MG63 (cell line): ENCODE measurements around the gene DHX32. TPM values are rescaled to one million over a fixed set of nuclear protein-coding genes. Genes with fewer than 3 reads are reported as not detected.

Source experiments
- DNase-seq: peaks from one replicate; pipeline ENCODE4 v3.0.0-alpha.2; 2020
- H3K27me3 ChIP-seq: fragments of 250-450 bp; sonication (Bioruptor Pico); 2 replicates; pipeline ENCODE4 v1.5.1; 2020; ENCODE audit warnings: mild to moderate bottlenecking, moderate library complexity
- H3K36me3 ChIP-seq: fragments of 250-450 bp; sonication (Bioruptor Pico); 2 replicates; pipeline ENCODE4 v1.5.1; 2020; ENCODE audit warnings: mild to moderate bottlenecking, moderate library complexity
- H3K4me3 ChIP-seq: fragments of 250-450 bp; sonication (Bioruptor Pico); 2 replicates; pipeline ENCODE4 v1.5.1; 2020; ENCODE audit warnings: mild to moderate bottlenecking, moderate library complexity
- H3K9me3 ChIP-seq: fragments of 250-450 bp; sonication (Bioruptor Pico); 2 replicates; pipeline ENCODE4 v1.5.1; 2020; ENCODE audit warnings: mild to moderate bottlenecking, moderate library complexity
- total RNA-seq: library from RNA; depleted of rRNA; stranded (reverse); fragments of >200 nt; shearing (Covaris generic); gene quantifications from 2 replicates; pipeline ENCODE4 v1.2.3, GENCODE V29; 2014; ENCODE audit warnings: low replicate concordance

Gene DHX32
- total RNA-seq, 1 experiment from 2014 or later: 29.6 TPM

DNA sequence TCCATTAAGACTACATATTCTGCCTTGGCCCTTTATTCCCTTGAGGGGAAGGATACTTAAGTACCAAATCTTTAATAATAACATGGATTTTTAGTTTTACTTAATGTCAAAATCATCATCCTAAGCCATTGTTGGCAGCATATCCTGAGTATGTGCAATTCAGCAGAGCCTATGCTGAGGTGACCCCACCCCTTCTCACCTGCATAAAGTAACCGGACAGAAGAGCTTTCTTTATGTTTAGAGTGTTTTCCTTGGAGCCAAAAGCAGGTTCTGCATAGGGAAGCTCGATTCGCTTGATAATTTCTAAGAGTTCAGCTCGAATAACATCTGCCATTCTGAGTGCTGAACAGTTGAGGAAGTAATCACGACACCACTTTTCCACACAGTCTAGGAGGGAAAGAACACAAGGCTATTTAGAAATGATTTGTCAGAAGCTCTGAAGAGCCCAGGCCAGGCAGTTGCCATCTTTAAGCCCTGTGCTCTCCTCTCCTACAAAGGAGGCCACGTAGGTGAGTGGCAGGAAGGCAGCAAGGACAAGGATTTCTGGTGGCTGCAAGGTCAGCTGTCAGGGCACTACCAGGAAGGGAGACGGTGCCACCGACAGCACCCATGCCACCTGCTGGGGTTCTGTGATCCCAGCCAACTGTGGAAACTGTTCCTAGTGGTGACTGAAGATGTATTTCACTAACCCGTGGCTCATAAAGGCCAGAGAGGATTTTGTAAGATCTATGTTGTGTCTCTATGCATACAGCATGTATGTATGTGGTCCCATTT is 42.1 kb downstream of the DHX32 start:
- H3K36me3 ChIP-seq: peaks cover 65% of the 10 kb centered on the region

DNA sequence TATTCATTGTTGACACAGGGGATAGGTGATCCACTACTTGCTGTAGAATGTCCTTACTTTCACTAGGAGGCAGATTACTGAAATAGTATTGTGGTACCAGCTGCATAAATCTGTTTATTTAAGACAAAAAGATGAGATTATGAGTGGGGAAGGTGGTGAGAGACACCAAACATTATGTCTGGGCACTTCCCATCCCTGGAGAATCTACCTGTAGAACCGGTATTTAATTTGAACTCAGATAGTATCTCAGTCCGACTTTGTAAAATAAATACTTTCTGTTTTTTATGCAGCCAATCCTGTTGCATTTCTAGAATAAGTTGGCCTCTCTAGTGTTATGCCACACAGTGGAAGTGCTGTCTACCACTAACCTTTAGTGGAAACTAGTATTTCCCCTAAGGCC is 44.3 kb downstream of the DHX32 start:
- DNase-seq: no peak
- H3K9me3 ChIP-seq: no peaks in the 10 kb centered on the region
- H3K27me3 ChIP-seq: no peaks in the 10 kb centered on the region
- peaks cover 78% of the 10 kb centered on the region for H3K36me3 ChIP-seq
- no peak overlapping the region for H3K4me3 ChIP-seq

More for the DNA sequence above, 42.1 kb downstream of the DHX32 start:
- Histone ChIP-seq H3K4me3 (no peak overlapping the region), H3K27me3 (no peaks in the 10 kb centered on the region), H3K9me3 (no peaks in the 10 kb centered on the region)
- DNase-seq: no peak

DNA sequence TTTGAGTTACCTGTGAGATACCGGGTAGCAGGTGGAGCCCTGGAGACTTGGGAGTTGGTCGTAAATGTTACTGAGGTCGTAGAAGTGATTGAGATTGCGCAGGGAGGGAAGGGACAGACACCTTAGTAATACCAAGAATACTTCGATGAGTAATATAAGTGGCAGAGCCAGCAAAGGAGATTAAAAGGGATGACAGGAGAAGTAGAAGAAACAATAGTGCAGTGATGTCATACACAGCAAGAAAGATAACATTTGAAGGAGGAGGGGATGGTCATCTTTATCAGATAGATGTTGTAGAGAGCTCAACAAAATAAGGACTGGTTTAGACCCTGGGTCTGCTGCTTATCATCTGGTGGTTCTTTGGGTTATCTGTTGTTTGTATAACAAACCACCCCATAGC is 52.8 kb downstream of the DHX32 start:
- no peak for DNase-seq
- no peaks in the 10 kb centered on the region for H3K9me3 ChIP-seq
- no peak overlapping the region for H3K4me3 ChIP-seq
- no peaks in the 10 kb centered on the region for H3K27me3 ChIP-seq
- H3K36me3 ChIP-seq: peaks cover 75% of the 10 kb centered on the region

DNA sequence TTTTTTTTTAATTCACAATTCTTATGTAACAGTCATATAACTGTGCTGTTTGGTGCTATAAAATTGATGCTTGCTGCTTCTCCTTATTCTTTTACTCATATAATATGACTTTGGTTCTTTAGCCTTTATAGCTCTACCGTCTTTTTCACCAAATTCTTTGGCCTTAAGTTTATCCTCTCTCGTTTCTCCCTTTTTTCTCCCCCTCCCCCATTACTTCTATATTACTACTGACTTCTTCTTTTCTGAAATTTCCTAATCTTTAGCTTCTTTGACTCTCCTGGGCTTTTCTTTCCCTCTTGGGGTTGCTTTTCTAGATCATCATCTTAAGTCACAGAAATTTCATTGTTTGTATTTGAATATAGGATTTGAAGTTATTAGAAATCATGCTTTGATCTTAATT is 54.0 kb downstream of the DHX32 start:
- H3K4me3 ChIP-seq: no peak overlapping the region
- no peak for DNase-seq
- no peaks in the 10 kb centered on the region for H3K27me3 ChIP-seq
- H3K36me3 ChIP-seq: peaks cover 67% of the 10 kb centered on the region
- H3K9me3 ChIP-seq: no peaks in the 10 kb centered on the region

DNA sequence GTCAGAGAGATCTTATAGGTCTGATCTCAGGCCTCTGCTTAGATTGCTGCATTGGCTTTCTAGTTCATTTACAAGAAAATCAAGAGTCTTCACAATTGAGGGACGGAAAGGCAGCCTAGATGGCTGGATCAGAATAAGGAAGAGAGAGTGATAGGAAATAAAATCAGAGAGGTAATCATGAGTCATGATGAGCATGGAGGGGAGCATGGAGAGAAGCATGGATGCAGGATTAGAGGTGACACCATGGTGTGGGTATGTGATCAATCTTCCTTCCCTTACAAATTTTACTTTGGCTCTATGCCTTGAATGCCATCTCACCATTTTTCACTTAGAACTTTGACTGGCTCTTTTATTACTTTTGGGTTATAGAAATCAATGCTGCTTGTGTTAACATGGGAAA is 56.4 kb downstream of the DHX32 start:
- Histone ChIP-seq H3K4me3 (peak overlapping the region; percentile 100), H3K36me3 (peaks cover 47% of the 10 kb centered on the region), H3K9me3 (no peaks in the 10 kb centered on the region), H3K27me3 (no peaks in the 10 kb centered on the region)
- peak; percentile 51 for DNase-seq

DNA sequence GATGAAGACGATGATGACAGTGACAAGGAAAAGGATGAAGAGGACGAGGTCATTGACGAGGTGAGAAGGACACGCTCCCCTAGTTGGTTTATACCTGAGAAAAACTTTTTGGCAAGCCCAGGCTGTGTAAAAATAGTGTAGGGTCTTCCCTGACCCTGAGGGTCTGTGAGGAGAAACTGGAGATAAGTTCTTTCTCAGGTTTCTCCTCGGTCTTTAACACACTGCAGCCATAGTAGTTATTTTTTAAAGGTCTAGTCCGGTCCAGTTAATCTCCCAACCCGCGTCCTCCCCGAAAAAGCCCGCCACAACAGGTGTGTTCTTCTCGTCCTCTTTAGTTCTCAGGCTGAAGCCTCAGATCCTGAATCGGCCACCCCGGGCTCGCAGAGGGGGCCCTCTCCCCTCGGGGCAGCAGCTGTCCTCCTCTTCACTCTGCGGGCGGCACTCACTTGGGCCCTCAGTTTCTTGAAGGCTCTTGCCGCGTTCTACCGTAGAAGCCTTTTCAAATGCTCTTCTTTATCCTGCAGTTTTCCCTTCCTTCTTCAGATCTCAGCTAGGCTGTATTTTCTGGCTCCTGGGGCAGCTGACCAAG is 57.3 kb downstream of the DHX32 start:
- DNase-seq: peak; percentile 6
- Histone ChIP-seq H3K36me3 (peaks cover 37% of the 10 kb centered on the region), H3K4me3 (peak overlapping the region; percentile 100), H3K27me3 (no peaks in the 10 kb centered on the region), H3K9me3 (no peaks in the 10 kb centered on the region)

DNA sequence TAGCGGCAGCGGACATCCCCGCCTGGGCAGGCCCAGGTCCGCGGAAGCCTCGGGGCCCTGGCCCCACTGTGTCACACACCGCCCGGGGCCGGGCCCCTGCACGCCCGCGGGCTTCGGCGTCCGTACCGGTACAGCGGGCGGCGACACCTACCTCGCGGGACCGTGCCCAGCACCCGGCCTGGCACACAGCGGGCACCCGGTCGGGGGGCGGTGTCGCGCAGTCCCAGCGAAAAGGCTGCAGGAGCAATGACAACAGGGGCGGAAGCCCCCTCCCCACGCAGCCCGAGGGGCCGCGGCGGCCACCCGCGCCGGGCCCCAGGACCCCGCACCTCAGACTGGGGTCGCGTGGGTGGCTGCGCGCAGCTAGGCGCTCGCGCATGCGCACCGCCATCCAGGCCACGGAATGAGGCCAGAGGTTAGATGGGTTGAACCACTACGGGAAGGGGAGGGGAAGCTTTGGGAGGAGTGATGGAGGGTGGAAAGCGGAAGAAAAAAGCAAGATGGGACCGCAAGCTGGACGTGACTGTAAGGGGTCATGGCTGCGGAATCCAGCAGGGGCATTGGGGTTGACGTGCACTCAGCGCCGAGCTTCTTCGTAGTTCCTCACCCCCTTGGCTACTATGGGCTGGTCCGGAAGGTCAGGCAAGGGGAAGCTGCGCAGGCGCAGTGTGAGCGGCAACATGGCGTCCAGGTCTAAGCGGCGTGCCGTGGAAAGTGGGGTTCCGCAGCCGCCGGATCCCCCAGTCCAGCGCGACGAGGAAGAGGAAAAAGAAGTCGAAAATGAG is 58.0 kb downstream of the DHX32 start, which contains the start of the genes BCCIP and UROS:
TSS of gene BCCIP (plus strand) at position 669 of the 785 bp plus-strand sequence. CDS start at position 681, 12 bp downstream.
TSS of gene UROS (minus strand) at position 381 of the 785 bp plus-strand sequence. CDS start 6,759 bp downstream, outside the sequence.
- peak; percentile 86 for DNase-seq
- Histone ChIP-seq H3K9me3 (no peaks in the 10 kb centered on the region), H3K36me3 (peaks cover 30% of the 10 kb centered on the region), H3K4me3 (peak within 1 kb of the TSS; percentile 100), H3K27me3 (no peaks in the 10 kb centered on the region)

DNA sequence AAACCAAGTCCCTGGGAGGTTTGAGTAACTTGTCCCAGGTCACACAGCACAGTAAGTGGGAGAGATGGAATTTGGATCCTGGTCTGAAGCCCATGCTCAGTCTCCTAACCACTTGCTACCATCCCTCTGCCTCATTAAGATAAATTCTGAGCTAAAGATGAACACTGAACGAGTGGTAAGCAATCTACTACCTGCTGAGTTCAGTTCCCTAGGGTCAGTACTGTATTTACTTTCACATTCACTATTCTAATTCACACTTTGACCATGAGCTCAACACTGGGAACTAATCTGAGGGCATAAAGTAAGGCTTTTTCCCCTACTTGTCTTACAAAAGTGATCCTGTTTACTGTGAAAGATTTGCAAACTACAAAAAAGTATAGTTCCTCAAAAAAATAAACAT is 60.4 kb downstream of the DHX32 start:
- no peaks in the 10 kb centered on the region for H3K9me3 ChIP-seq
- peaks cover 10% of the 10 kb centered on the region for H3K36me3 ChIP-seq
- H3K27me3 ChIP-seq: no peaks in the 10 kb centered on the region
- DNase-seq: no peak
- no peak overlapping the region for H3K4me3 ChIP-seq

DNA sequence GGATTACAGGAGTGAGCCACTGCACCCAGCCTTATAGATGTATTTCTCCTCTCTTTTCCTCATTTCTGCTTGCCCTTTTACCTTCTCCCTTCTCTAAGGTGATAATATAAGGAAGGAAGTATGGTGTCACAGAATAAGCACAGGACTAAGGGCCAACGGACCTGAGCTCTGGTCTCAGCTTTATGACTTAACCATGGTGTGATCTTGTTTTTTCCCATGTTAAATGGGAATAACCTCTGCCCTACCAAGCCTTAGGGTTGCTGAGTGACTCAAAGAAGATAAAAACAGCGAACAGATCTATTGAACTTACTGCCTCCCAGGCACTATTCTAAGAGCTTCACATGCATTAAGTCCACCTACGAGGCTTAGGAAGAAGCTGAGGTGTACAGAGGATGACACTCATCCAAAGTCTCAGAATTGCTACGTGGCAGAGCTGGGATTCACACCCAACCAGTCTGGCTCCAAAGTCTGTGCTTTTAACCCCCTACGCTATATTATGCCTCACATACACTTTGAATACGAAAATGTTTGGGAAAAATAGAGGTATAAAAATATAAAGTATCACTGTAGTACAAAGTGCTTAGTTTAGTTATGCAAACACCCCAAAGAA is 63.6 kb downstream of the DHX32 start:
- no peaks in the 10 kb centered on the region for H3K27me3 ChIP-seq
- DNase-seq: no peak
- peaks cover 2% of the 10 kb centered on the region for H3K36me3 ChIP-seq
- no peak overlapping the region for H3K4me3 ChIP-seq
- H3K9me3 ChIP-seq: no peaks in the 10 kb centered on the region

DNA sequence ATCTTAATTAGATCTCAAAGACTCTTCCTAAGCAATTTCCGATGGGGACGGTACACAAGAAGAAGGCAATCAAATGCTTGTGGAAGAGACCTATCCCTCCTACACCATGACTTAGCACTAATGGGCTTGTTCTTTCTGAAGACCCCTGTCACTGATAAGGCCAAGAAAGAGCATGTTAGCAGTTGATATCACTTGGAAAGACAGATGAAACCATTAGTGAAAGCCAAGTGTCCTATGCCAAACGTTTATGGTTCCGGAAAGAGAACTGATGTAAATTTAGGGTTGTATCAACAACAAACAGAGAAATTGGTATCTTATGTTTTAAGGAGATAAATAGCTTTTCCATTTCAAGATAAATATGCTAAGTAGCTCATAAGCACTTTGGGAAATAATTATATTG is 64.5 kb downstream of the DHX32 start:
- H3K9me3 ChIP-seq: no peaks in the 10 kb centered on the region
- H3K27me3 ChIP-seq: no peaks in the 10 kb centered on the region
- no peak for DNase-seq
- H3K36me3 ChIP-seq: peaks cover 2% of the 10 kb centered on the region
- no peak overlapping the region for H3K4me3 ChIP-seq

DNA sequence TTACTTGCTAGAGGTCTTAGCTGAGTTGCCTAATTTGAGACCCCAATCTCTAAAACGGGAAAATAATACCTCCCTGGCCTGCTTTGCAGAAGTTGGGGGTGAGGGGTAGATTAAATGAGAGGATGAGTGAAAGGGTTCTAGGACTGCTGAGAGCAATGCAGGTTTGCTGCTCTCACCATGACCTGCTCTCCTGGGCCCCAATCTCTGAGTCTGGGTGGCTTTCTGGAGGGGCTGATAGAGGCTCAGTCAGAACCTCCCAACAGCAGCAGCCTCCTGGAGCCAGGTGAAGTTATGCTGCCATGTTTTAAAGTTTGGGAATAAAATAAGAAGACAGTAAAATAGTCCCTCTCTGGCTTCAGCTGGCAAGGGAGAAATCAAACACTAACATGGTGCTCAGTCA is 65.3 kb downstream of the DHX32 start:
- no peaks in the 10 kb centered on the region for H3K9me3 ChIP-seq
- H3K27me3 ChIP-seq: no peaks in the 10 kb centered on the region
- H3K36me3 ChIP-seq: peaks cover 6% of the 10 kb centered on the region
- no peak overlapping the region for H3K4me3 ChIP-seq
- DNase-seq: no peak

DNA sequence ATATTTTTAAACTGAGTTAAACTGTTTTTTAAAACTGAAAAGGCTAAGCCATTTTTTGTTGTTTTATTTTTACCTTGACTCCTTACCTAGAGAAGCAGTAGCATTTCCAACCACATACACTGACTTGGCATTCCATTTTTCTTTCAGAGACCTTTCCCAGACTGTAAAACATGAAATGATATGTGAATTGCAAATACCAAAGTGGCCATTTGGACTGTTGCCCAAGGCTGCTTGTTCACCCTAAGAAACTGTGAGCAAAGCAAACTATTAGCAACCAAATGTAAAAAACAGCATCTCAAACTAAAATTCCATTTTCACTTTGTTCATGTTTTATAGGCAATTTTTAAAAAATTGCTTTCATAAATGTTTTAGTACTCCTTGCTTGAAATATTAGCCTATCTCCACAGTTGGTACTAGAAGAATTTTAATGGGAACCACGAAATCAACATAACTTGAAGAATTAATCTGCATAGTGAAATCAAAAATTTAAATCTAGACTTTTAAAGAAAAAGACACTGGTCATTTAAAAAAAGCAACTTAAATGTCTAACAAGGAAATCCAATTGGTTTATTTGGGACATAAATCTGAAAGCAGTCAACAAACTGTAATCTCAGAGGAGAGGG is 68.9 kb downstream of the DHX32 start:
- peaks cover 14% of the 10 kb centered on the region for H3K36me3 ChIP-seq

DNA sequence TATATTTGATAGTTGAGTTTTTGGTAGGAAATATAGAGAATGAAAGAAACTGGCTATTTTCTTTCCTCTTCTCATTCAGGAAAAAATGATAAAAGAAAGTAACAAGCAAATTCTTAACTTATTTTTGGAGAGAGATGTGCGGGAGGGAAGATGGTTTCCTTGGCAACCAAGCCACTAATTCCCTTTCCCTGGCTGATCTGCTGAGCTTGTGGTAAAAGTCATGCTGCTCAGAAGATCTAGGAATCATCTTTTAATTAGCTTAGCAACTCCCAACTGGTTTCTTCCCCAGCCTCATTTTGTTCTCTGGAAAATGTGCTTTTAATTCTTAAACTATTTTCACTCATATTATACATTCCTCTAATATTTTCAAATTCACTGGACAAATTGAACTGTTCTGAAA is 69.8 kb downstream of the DHX32 start:
- Histone ChIP-seq H3K9me3 (no peaks in the 10 kb centered on the region), H3K36me3 (peaks cover 16% of the 10 kb centered on the region), H3K27me3 (no peaks in the 10 kb centered on the region), H3K4me3 (no peak overlapping the region)
- no peak for DNase-seq

More for the DNA sequence above, 68.9 kb downstream of the DHX32 start:
- H3K9me3 ChIP-seq: no peaks in the 10 kb centered on the region
- no peak overlapping the region for H3K4me3 ChIP-seq
- no peak for DNase-seq
- no peaks in the 10 kb centered on the region for H3K27me3 ChIP-seq

DNA sequence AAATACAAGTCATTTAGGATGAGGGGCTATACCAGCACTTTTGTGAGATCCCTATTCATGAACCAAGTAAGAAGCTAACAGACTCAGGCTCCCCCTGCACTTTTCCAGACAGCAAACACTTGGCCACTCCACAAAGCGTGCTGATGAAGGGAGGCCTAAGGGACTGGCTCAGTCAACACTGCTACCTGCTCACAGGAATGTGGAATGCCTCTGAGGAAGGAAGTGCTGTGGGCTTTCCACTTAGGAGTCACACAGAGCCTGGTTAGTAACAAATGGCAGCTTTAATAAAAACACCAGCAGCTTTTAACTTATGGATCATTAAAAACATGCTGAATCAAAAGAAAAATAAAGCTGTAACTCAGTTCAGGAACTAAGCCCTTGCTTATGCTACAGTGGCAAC is 73.0 kb downstream of the DHX32 start:
- H3K36me3 ChIP-seq: peaks cover 17% of the 10 kb centered on the region
- no peak for DNase-seq
- no peaks in the 10 kb centered on the region for H3K9me3 ChIP-seq
- no peaks in the 10 kb centered on the region for H3K27me3 ChIP-seq
- H3K4me3 ChIP-seq: no peak overlapping the region

DNA sequence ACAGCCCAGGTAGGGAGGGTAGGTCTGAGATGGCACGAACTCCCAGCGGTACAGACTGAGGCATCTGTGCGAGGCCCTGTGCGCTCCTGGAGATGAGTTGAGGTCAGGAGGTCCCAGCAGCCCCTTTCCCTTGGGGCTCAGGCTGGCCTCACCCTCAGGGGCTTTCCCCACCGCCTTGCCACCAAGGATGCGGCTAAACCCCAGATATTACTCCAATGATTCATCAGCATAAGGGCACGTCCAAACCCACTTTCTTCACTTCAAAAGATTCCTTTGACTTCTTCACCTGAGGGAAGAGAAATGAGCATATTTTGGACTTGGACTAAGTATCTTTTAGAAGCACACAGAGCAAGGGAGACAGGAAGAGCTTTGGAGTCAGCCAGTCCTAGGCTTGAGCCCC is 78.4 kb downstream of the DHX32 start:
- Histone ChIP-seq H3K9me3 (no peaks in the 10 kb centered on the region), H3K36me3 (peaks cover 7% of the 10 kb centered on the region; the same call in 1 of the 2 replicates), H3K27me3 (no peaks in the 10 kb centered on the region), H3K4me3 (no peak overlapping the region)
- no peak for DNase-seq

DNA sequence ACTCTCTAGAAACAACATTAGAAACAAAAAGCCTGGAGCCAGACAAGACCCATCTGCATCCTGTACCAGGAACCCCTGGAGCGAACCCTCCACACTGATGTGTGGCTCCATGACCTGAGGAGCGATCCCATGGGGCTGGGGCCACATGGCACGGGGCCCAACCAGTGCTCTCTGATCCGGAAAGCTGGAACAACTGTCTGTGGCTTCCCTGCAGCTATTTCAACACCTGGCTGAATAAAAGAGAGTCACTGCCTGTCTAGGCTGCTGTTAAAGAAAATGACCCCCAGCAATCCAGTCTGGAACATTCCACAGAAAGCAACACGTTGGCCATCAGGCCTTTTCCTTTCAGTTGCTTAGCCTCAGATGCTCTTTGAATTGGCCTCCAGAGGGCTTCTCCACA is 79.0 kb downstream of the DHX32 start:
- Histone ChIP-seq H3K27me3 (no peaks in the 10 kb centered on the region), H3K36me3 (peaks cover 7% of the 10 kb centered on the region; the same call in 1 of the 2 replicates), H3K4me3 (no peak overlapping the region), H3K9me3 (no peaks in the 10 kb centered on the region)
- DNase-seq: no peak
